ENCODE results near the gene GARIN5A.

Gene GARIN5A

GRCh38 chr19:50500060-50500752, 23.6 kb upstream of the GARIN5A start:
- no peak for DNase-seq (ENCODE audit: low spot score)
- Histone ChIP-seq H3K4me3 (no peak overlapping the region), H3K27ac (no peak overlapping the region)
- no peak for TF ChIP-seq CTCF (IDR thresholded peaks at IDR 0.05)

- no peak for DNase-seq (ENCODE audit: low spot score)
- no peak for TF ChIP-seq CTCF (IDR thresholded peaks at IDR 0.05)
- Histone ChIP-seq H3K27ac (no peak overlapping the region), H3K4me3 (no peak overlapping the region)
Measured at GRCh38 chr19:50498219-50499056, 21.8 kb upstream of the GARIN5A start.

- no peak for DNase-seq (ENCODE audit: low spot score)
- TF ChIP-seq CTCF (IDR thresholded peaks at IDR 0.05): no peak
- Histone ChIP-seq H3K27ac (no peak overlapping the region), H3K4me3 (no peak overlapping the region)
Measured at GRCh38 chr19:50497022-50497405, 20.4 kb upstream of the GARIN5A start.

GRCh38 chr19:50496189-50497021, 19.8 kb upstream of the GARIN5A start:
- no peak for DNase-seq (ENCODE audit: low spot score)
- H3K4me3 ChIP-seq: no peak overlapping the region
- TF ChIP-seq CTCF (IDR thresholded peaks at IDR 0.05): no peak
- no peak overlapping the region for H3K27ac ChIP-seq

- Histone ChIP-seq H3K27ac (no peak overlapping the region), H3K4me3 (no peak overlapping the region)
- no peak for TF ChIP-seq CTCF (IDR thresholded peaks at IDR 0.05)
- no peak for DNase-seq (ENCODE audit: low spot score)
Measured at GRCh38 chr19:50495020-50495531, 18.4 kb upstream of the GARIN5A start.

- H3K27ac ChIP-seq: no peak overlapping the region
- no peak for DNase-seq (ENCODE audit: low spot score)
- H3K4me3 ChIP-seq: no peak overlapping the region
- no peak for TF ChIP-seq CTCF (IDR thresholded peaks at IDR 0.05)
Measured at GRCh38 chr19:50494186-50495019, 17.8 kb upstream of the GARIN5A start.

Data from coronary artery (tissue), 2 donors.